Activated gamma-delta T cell (primary cell): ENCODE data around the gene TRPV5.

Source experiments
- DNase-seq: peaks from one replicate; lab custom pipeline; 2025; lab: John Stamatoyannopoulos, UW

Gene TRPV5

DNA sequence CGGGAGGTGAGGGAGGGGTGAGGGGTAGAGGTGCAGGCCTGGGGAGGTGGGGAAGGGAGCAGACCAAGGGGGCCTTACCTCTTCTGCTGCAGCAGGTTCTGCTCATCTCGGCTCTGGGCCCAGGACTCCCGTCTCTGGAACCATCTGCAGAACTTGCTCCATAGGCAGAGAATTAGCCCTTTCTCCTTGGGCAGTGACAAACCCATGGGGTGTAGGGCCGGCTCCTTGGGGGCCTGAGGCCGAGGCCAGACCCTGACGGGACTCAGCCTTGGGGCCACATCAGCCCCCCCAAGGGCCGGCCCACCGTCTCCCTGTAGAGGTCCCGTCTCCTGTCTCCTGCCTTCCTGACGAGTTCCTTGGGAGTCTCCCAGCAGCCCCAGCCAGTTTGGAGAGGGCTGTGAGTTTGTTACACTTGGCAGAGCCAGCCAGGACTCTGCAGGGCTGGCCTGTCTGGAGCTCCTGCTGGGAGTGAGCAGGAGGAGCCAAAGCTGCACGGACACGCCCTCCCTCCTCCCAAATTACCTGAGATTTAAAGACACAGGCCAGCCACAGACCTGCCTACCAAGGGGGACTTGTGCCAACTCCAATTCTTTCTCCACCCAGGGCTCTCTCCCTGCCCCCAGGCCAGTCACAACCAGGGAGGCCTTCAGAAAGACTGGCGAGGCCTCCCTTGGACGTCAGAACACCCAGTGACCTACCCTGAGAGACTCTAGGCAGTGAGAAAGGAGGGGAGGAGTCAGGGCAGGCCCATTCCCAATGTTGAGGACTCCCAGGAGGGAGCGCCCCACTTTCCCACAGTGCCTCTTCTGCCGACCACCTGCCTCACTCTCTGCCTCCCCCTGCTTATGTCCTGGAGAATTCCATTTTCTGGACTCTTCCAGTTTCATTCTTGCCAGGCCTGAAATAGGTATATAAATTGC is 48.0 kb downstream of the TRPV5 start, which contains the start of gene TRPV6:
TRPV6 (minus strand) TSS at position 435 of the 920 bp plus-strand sequence.
- DNase-seq, result no peak

DNA sequence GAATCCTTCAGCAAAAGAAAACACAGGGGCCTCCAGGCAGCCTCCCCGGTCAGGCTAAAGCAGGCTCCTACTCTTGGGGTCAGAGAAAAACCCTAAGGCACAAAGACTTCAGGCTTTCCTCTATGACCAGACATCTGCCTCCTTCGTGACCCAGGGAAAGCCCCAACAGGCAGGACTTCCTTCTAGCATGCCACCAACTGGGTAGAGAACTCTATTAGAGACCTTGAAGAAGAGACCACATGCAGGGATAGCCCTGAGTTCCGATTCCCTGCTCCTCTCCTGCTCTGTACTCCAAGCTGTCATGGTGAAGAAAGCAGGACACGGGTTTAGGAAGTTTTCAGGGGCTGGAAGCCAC is 49.3 kb downstream of the TRPV5 start:
- no peak for DNase-seq

DNA sequence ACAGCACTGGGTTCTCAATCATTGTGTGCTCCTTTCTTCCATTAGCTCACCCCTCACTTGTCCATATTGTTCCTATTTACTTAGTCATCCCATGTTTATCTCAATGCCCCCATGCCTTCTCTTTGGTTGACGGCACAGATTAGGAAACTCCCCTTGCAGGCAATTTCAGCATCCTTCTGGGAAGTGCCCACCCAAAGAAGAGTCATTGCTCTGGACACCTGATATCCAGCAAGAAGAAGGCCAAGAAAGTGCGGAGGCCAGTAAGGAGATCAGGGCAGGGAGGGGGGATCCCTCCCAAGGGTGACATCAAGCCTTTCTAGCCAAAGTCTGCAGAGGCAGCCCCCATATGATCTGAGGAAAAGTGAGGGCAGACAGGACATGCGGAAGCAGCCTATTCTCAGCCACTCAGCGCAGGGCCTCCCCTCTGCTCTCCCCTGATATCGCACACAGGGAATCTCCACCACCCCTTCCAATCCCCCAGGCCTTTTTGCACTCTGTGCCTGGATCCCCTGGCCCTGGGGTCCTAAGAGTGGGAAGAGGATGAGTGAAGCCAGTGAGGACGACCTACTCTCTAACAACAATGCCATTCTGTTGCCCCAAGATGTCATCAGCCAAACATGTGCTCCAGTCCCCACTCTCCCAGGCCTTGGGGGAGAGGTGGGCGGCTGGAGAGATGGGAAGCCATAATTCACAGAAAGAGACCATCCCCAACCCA is 49.8 kb downstream of the TRPV5 start:
- no peak for DNase-seq

DNA sequence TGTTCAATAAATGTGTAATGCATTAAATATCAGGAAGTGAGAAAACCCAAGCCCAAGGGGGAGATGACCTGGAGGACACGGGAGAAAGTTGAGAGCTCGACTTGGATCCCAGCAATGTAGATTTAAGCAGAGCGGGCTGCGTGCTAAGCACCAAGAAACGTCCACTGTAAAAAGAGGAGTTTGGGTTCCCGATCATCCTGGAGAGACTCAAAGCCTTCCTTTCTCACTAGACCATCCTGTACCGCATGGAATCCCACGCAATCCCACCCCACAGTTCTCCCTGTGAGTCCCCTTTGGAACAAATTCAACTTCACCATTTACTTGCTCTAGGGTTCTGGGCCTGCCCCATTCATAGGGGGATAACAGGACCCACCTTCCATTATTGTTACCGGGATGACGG is 50.4 kb downstream of the TRPV5 start:
- DNase-seq, result no peak

DNA sequence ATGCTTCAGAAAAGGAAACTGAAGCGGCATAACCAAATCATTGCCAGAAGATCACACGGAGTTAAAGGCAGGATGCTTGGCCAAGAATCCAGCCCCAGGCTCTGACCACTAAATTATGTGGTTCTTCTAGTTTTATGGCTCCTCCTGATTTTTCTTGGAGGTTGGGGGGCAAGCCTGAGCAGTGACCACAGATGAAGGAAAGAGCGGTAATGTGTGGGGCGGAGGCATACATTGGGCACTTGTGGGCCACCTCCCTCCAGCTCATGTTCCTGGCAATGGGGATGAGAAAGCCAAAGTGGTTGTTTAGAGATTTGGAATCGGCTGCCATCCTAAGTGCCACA is 51.2 kb downstream of the TRPV5 start:
- DNase-seq, result no peak

DNA sequence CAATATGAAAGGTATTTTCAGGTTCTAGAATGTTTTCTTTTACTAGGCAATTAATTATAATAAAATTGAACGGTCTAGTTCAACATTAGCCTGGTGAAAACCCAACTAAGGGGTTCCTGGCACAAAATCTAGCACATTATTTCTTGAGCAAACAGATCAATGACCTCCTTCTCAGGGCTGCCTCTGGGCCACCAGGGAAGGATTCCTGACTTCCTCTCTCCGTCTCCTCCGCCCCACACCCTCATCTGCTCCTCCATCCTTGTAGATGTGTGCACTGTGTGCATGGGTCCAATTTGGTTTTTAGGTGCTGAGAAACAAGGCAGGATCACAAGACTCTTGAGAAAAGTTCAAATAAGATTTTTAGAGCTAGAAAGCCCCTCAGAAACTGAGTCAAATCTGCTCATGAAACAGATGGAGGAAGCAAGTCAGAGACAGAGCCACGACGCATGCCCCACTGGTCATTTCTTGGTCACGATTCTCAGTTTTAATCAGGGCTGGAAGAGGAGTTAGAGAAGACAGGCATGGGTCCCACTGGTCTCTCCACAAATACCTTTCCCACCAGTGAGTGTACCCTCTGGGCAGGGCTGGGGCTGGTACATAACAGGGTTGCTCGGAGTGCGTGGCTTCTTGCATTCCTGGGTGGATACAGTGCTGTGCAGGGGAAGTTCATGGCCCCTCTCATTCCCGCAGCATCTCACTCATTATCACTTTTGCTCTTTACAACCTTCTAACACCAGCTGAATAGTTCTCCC is 51.8 kb downstream of the TRPV5 start:
- no peak for DNase-seq

DNA sequence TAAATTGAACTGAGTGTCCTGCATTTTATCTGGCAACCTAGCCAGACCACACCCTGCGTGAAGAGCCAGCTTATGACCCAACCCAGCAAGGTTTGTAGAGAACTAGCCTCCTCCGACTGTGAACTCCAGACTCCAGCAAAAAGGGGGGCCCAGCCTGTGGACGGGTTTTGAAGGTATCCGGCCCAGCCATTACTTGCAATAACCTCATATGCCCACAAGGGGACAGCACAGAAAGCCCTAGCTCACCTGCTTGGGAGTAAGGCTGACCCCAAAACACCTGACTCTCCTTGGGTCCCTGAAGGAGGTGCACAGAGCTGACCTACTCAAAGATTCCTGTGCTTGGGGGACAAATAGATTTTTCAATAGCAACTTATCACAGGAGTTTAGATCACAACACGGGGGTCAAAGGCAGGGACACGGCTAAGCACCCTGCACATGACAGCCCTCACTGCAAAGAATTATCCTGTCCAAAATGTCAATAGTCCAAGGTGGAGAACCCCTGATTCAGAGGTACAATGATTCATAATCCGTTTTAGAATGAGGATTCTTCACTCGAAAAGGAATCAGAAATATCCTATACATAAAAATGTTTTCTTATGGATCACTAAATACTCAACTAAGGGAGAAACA is 52.6 kb downstream of the TRPV5 start:
- no peak for DNase-seq

DNA sequence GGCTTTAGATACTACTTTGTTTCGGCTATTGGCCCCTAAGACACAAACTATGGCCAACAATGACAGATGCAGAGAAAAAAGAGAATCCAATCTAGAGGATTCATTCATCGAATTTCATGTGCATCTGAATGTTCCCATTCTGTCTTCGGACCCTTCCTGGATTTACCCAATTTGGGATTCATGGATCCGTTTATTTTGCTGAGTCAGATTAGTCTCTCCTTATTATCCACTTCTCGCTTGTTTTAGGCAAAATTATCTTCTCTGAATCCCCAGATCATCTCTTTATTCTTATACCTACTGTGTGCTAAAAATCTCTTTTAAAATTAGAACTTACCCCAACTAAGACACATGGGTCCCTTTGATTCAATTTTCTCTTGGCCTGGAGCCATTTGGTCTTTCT is 54.5 kb downstream of the TRPV5 start:
- DNase-seq, result no peak

DNA sequence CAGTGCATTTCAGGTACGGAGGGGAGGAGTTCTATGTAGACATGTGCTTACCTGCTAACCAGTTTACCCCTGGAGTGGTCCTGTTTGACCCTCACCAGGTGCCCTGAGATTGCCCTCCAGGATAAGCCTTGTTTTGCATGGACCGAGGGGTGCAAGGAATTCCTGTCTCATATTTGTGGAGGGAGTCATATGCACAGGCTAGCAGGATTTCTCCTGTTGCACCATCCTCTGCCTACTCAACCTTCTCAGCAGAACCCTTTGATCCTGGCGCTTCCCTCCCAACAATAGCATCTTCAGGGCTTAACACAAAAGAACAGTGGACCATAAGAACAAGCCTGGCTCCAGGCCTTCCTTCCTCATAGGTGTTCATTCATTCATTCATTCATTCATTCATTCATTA is 55.2 kb downstream of the TRPV5 start:
- DNase-seq, result no peak

DNA sequence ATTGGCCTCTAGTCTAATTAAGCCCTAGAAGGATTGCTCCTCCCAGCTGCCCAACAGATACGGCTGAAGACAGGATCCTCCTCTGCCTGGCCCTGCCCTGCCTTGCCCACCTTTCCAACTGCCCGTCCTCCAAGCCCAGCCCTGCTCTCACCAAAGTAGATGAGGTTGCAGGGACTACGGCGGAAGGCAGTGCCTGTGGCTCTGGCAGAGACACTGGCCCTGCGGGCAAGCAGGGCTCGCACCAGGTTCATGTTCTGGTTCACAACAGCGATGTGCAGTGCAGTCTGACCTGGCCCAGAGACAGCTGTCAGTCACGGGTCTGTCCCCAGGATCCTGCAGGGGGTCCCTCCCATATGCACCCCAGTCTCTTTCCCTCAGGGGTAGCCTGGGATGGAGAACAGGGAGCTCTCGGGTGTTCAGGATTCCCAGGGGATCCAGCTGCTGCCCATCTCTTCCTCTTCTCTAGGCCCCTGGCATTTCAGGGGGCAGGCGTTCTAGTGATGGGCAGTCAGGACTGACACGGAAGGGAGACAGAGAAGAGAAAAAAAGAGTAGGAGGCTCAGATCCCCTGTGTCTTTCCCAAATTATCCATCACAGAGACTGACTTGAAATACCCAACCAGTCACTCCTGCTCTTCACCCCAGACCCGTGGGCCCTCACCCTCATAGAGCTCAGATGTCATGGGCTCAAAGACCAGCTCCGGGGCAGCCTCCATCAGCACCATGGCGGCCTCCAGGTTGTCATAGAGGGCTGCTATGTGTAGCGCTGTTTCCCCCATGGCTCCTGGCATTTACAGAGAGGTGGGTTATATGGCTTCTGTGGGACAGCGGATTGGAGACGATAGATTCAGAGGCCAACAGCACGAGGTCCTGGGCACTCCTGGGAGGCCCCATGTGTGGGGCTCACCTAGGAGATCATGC is 56.3 kb downstream of the TRPV5 start:
- DNase-seq, result no peak

DNA sequence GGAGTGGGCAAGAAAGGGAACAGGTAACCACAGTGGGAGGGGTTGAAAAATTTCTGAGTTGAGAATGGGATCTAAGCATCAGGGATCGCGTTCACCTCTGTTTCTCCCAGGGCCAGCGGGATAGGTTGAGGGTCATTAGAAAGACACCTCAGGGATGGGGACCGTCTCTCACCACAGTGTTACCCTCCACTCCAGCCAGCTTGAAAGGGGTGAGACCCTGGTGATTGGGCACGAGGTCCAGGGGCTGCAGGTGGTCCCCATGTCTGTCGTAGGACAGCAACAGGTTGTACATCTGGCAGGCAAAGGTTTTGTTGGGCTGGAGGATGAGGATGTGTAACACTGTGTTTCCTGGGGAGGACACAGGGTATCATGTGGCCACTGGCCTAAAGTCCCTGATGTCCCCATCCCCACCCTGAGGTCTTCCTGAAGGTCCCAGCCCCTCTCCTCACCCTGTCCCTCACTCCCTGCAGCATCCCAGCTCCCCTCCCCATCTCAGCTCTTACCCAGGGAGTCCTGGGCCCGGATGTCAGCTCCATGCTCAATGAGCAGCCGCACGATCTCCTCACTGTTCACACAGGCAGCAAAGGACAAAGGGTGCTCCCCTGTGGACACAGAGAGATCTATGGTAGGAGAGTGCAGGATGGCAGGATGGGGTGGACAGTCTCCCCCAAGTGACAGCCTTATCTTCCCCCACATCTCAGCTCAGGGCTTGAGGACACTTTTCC is 57.1 kb downstream of the TRPV5 start:
- DNase-seq, result no peak

DNA sequence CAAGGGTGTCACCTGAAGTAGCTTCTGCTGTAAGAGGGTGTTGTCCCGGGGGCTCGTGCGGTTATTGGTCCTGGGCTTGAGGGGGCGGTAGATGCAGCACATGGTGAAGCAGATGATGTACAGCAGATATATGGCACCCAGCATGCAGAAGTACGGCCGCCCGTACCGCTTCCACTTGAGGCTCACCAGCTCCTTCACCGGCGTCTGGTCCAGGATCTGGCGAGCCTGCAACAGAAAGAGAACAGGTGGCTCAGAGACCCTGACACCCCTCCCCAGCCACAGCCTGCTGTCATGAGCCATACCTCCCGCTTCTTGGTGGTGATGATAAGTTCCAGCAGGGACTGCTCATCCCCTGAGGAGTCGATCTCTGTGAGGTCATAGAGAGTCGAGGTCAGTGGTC is 58.1 kb downstream of the TRPV5 start:
- no peak for DNase-seq

DNA sequence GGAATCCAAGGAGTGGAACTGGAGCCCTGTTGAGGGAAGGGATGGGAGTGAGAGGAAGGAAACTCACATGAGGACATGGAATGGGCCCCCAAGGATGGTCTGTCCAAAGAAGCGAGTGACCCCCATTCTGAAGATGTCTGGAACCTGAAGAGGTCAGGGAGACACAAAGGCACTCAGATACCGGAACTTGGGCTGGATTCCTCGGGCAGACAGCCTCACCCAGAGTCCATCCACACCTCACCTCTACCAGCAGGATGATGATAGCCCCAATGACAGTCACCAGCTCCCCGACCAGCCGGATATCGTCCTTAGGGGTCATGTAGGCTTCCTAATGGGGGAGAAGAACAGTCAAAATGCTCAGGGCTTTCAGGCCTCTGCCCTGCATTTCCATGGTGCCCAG is 58.7 kb downstream of the TRPV5 start:
- DNase-seq, result no peak

DNA sequence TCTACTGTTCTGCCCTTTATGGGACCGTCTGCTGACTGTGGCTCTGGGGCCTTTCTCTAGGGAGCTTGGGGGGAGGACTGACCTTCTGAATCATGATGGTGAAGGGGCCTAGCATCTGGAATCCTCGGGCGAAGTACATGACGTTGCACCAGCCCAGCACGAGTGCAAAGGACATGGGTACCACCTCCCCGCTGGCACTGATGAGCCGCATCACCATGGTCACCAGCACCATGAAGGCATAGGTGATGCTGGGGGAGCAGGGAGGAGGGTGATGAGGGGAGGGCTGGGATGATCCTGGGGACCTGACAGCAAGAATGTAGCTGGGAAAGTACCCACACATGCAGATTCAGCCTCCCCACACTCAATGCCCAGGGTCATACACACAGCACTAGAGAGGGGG is 59.1 kb downstream of the TRPV5 start:
- DNase-seq, result no peak

DNA sequence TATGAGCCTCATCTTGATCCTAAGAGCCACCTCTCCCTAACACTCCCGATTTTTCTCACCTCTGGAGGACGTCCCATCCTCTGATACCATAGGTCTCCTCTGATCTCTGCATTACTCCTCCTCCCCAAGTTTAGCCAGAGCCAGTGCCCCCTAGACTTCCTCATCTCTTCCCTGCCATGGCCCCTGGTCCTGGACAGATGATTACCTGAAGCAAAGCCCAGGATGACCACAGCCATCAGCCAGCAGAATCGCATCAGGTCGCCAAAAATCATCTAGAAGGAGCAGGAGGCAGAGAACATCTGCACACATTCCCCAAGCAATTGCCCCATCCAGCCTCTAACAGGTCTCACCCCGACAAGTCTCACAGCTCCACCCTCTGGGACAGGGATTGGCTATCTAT is 59.7 kb downstream of the TRPV5 start:
- no peak for DNase-seq

DNA sequence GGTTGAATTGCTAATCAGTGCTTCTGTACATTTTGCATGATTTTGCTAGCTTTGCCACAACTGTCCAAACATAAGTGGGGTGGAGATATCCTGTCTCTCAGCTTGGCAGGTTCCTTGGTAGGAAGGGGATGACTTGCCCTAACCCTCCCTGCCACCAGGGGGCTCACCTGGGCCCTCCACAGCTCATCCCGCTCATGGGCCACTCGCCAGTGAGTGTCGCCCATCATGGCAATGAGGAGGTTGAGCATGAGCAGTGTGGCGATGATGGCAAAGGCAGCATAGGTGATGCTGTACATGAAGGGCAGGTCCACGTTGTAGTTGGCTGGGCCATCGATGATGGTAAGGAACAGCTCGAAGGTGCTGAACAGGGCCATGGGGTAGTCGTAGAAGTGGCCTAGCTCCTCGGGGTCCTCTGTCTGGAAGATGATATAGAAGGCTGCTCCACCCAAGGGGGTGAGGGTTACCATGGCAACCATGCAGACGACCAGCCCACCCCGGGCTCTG is 60.2 kb downstream of the TRPV5 start:
- DNase-seq, result no peak

DNA sequence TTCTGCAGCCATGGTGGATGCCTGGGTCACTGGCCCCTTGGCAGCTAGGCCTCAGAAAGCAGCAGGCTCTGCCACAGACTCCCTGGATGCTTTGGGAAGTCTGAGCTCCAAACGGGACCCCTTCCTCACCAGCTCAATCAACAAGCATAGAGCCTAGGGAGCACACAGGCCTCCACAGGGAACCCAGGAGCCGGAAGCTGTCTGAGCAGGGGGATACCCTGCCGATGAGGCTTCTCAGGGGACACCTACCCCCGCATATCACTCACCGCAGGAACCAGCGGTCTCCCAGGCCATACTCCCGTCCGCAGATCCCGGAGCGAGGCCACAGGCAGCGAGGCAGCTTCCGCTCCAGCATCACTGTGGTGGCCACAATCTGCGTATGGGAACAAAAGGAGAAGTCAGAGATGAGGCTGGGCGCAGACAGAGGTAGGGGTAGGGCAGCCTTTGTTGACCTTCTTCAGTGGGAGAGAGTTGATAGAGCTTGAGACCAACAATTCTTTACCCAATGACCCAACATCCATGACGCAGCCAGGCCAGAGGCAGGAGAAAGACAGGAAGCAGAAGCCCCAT is 61.4 kb downstream of the TRPV5 start:
- DNase-seq, result no peak

DNA sequence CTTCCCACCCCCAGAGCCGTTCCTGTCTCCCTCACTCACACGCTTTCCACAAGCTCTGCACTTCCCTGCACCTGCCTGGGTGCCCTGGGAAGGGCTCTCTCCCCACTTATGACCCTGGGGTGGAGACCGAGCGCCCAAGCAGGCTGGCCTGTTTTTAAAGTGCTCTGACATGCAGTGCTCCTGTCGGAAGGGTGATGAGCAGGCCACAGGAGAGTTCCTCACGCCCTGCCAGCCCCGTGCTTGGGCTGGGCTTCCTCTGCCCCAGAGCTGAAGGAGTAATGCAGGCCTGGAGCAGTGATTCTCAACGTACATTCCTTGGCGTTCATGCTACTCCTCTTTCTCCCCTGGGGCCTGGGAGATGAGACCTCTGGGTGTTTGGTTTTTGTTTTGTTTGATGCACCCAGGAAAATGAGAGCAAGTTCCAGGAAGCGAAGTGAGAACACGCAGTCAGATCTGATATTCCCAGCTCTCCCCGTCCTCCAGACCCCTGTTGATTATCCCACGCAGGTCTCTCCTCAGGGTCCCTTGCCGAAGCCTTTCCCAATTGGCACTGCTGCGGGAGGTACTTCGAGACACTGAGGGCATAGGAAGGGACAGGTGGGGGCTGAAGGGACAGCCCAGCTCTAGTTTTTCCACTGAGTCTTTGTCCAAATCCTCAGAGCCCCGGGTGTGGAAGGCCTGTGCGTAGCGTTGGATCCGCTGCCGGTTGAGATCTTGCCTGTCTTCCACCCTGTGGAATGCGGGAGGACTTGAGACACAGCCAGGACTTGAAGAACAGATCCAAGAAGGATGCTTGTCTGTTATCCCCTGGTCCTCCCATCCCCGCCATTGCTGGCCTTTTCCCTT is 62.1 kb downstream of the TRPV5 start:
- DNase-seq, result no peak
